ENCODE measurements around the gene BNIP2. TPM values are rescaled to one million over a fixed set of nuclear protein-coding genes. Genes with fewer than 3 reads are reported as not detected.

BNIP2 gene
- polyA plus RNA-seq, 2 of the 4 experiments (the other 2 are of a cell fraction), result 101 to 146 TPM

DNA sequence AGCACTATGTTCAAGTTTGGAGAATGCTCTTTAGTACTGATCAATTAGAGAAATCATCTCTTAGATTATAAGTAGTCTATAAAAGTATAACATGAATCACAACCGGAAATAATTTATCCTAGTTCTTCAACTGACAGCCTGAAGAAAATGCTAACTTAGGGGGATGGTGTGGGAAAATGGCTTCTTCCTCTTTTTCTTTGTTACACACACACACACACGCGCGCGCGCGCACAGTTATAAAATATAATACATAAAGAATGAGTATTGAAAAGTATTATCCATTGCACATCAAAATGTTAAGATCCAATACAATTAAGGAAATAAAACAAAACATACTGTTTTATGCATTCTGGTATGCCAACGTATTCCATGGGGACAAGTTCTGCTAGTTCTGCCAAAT lies 20.6 kb downstream of the BNIP2 start (continued):
- TF ChIP-seq, protein P1, sequence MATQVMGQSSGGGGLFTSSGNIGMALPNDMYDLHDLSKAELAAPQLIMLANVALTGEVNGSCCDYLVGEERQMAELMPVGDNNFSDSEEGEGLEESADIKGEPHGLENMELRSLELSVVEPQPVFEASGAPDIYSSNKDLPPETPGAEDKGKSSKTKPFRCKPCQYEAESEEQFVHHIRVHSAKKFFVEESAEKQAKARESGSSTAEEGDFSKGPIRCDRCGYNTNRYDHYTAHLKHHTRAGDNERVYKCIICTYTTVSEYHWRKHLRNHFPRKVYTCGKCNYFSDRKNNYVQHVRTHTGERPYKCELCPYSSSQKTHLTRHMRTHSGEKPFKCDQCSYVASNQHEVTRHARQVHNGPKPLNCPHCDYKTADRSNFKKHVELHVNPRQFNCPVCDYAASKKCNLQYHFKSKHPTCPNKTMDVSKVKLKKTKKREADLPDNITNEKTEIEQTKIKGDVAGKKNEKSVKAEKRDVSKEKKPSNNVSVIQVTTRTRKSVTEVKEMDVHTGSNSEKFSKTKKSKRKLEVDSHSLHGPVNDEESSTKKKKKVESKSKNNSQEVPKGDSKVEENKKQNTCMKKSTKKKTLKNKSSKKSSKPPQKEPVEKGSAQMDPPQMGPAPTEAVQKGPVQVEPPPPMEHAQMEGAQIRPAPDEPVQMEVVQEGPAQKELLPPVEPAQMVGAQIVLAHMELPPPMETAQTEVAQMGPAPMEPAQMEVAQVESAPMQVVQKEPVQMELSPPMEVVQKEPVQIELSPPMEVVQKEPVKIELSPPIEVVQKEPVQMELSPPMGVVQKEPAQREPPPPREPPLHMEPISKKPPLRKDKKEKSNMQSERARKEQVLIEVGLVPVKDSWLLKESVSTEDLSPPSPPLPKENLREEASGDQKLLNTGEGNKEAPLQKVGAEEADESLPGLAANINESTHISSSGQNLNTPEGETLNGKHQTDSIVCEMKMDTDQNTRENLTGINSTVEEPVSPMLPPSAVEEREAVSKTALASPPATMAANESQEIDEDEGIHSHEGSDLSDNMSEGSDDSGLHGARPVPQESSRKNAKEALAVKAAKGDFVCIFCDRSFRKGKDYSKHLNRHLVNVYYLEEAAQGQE (IDR thresholded peaks at IDR 0.05), result no peak
- TF ChIP-seq, protein P2, sequence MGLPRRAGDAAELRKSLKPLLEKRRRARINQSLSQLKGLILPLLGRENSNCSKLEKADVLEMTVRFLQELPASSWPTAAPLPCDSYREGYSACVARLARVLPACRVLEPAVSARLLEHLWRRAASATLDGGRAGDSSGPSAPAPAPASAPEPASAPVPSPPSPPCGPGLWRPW (IDR thresholded peaks at IDR 0.05), result no peak
- TF ChIP-seq, protein P3, sequence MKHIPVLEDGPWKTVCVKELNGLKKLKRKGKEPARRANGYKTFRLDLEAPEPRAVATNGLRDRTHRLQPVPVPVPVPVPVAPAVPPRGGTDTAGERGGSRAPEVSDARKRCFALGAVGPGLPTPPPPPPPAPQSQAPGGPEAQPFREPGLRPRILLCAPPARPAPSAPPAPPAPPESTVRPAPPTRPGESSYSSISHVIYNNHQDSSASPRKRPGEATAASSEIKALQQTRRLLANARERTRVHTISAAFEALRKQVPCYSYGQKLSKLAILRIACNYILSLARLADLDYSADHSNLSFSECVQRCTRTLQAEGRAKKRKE (CRISPR knock-in tag; IDR thresholded peaks at IDR 0.05; ENCODE audit: low read depth), result no peak
- no peak for TF ChIP-seq RFX5 (IDR thresholded peaks at IDR 0.05)
- TF ChIP-seq EHMT2 (IDR thresholded peaks at IDR 0.05; ENCODE audit: low read depth), result no peak
- TF ChIP-seq JUN (IDR thresholded peaks at IDR 0.05), result no peak
- no peak for TF ChIP-seq BHLHE40 (IDR thresholded peaks at IDR 0.05; ENCODE audit: low read depth, low read length)
- no peak for TF ChIP-seq CHD2 (IDR thresholded peaks at IDR 0.05; ENCODE audit: low read length, partially characterized antibody)
- no peak for TF ChIP-seq FOSB (CRISPR knock-in tag; IDR thresholded peaks at IDR 0.05)
- TF ChIP-seq POLR2AphosphoS2 (conservative IDR thresholded peaks at IDR 0.05; ENCODE audit: low read length), result no peak
- no peak for TF ChIP-seq HOXA7 (CRISPR knock-in tag; IDR thresholded peaks at IDR 0.05)
- TF ChIP-seq CBX8 (IDR thresholded peaks at IDR 0.05), result no peak

DNA sequence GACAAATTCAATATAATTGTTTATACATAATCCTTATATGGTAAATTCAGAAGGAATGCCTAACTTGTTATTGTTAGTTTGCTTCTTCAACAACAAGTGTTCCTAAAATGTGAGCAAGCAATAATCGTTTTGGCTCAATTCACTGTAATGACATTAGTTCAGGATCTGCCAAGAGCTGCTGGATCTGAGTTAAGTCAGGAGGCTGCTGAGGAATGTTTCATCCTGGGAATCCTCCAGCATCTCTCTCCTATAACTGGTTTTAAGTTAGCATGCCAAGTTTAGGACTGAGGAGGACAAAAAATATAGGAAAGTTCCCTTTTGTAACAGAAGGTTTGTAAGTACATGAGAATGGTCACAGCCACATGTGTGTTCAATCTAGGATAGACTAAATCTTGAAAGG lies 26.9 kb downstream of the BNIP2 start:
- TF ChIP-seq PHF8 (IDR thresholded peaks at IDR 0.05; ENCODE audit: borderline replicate concordance, low read depth) (no peak), CEBPB (IDR thresholded peaks at IDR 0.05) (no peak), NR3C1 (IDR thresholded peaks at IDR 0.05) (no peak), HEYL (CRISPR knock-in tag; IDR thresholded peaks at IDR 0.05) (no peak), NPAS2 (CRISPR knock-in tag; IDR thresholded peaks at IDR 0.05; ENCODE audit: borderline replicate concordance) (no peak), RAD21 (conservative IDR thresholded peaks at IDR 0.05 in 1 of 2, IDR thresholded peaks at IDR 0.05 in 1 of 2) (no peak), RARB (CRISPR knock-in tag; IDR thresholded peaks at IDR 0.05) (no peak), MAFK (IDR thresholded peaks at IDR 0.05; ENCODE audit: partially characterized antibody) (no peak), ESRRA (IDR thresholded peaks at IDR 0.05; ENCODE audit: borderline replicate concordance, low read length) (no peak), CBX2 (IDR thresholded peaks at IDR 0.05; ENCODE audit: borderline replicate concordance, low read depth) (no peak), CHD2 (IDR thresholded peaks at IDR 0.05; ENCODE audit: low read length, partially characterized antibody) (no peak)
- TF ChIP-seq, protein P4, sequence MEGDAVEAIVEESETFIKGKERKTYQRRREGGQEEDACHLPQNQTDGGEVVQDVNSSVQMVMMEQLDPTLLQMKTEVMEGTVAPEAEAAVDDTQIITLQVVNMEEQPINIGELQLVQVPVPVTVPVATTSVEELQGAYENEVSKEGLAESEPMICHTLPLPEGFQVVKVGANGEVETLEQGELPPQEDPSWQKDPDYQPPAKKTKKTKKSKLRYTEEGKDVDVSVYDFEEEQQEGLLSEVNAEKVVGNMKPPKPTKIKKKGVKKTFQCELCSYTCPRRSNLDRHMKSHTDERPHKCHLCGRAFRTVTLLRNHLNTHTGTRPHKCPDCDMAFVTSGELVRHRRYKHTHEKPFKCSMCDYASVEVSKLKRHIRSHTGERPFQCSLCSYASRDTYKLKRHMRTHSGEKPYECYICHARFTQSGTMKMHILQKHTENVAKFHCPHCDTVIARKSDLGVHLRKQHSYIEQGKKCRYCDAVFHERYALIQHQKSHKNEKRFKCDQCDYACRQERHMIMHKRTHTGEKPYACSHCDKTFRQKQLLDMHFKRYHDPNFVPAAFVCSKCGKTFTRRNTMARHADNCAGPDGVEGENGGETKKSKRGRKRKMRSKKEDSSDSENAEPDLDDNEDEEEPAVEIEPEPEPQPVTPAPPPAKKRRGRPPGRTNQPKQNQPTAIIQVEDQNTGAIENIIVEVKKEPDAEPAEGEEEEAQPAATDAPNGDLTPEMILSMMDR (IDR thresholded peaks at IDR 0.05), result no peak
- TF ChIP-seq, protein P5, sequence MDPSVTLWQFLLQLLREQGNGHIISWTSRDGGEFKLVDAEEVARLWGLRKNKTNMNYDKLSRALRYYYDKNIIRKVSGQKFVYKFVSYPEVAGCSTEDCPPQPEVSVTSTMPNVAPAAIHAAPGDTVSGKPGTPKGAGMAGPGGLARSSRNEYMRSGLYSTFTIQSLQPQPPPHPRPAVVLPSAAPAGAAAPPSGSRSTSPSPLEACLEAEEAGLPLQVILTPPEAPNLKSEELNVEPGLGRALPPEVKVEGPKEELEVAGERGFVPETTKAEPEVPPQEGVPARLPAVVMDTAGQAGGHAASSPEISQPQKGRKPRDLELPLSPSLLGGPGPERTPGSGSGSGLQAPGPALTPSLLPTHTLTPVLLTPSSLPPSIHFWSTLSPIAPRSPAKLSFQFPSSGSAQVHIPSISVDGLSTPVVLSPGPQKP (IDR thresholded peaks at IDR 0.05; ENCODE audit: low read depth, low read length), result no peak
- TF ChIP-seq, protein P6, sequence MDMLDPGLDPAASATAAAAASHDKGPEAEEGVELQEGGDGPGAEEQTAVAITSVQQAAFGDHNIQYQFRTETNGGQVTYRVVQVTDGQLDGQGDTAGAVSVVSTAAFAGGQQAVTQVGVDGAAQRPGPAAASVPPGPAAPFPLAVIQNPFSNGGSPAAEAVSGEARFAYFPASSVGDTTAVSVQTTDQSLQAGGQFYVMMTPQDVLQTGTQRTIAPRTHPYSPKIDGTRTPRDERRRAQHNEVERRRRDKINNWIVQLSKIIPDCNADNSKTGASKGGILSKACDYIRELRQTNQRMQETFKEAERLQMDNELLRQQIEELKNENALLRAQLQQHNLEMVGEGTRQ (IDR thresholded peaks at IDR 0.05), result no peak
- TF ChIP-seq, protein P7, sequence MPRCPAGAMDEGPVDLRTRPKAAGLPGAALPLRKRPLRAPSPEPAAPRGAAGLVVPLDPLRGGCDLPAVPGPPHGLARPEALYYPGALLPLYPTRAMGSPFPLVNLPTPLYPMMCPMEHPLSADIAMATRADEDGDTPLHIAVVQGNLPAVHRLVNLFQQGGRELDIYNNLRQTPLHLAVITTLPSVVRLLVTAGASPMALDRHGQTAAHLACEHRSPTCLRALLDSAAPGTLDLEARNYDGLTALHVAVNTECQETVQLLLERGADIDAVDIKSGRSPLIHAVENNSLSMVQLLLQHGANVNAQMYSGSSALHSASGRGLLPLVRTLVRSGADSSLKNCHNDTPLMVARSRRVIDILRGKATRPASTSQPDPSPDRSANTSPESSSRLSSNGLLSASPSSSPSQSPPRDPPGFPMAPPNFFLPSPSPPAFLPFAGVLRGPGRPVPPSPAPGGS (IDR thresholded peaks at IDR 0.05), result no peak
- ChIA-PET POLR2A (no interaction called here), CTCF (interaction anchor here (0.6 to 1.7 kb wide), 3 partner anchors 19 to 706 kb away, joined by 3 to 5 read pairs (median 4); no protein-coding TSS in a partner anchor)
- Histone ChIP-seq H3K4me1 (no peaks in the 10 kb centered on the region), H3K4me3 (no peak overlapping the region), H3K9me3 (no peaks in the 10 kb centered on the region), H3K27ac (no peak overlapping the region), H3K4me2 (no peak overlapping the region)
- no peak for ATAC-seq
- FAIRE-seq, result peak; percentile 89
- WGBS (ENCODE audit: missing lambda C conversion rate), result 55% methylated on average over 1 of the region's 1 CpG
- no peak for DNase-seq (ENCODE audit: low read depth in 1 of 2, low spot score in 1 of 2)
